HG03175 (cell line): ENCODE results near the gene TMEM229B.

Experiments
- ATAC-seq: cut with Tn5 transposase; IDR thresholded peaks from one replicate; pipeline ENCODE4 v1.9.1; 2021; ENCODE audit warnings: mild to moderate bottlenecking, moderate library complexity; ENCODE audit not compliant: unreplicated experiment

TMEM229B gene

DNA sequence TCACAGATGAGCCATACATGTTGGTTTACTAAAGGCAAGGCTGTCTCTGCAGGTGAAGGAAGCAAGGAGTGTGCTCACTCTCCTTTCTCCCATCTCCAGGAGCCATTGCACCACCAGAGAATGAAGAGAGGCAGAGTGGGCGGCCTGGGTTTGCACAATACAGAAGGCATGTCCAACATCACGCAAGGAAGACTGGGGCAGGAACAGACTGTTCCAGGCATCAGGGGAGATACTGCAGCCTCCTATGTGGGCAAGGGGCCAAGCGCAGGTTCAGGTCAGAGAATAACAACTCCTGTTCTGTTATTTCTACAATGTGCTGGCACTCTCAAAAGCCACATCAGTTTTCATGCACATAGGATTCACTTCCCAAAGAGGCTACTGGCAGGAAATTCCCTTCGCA lies 1.7 kb upstream of the TMEM229B start:
- no peak for ATAC-seq

- no peak for ATAC-seq
Observed at GRCh38 chr14:67487332-67487731, 1.2 kb downstream of the TMEM229B start.

DNA sequence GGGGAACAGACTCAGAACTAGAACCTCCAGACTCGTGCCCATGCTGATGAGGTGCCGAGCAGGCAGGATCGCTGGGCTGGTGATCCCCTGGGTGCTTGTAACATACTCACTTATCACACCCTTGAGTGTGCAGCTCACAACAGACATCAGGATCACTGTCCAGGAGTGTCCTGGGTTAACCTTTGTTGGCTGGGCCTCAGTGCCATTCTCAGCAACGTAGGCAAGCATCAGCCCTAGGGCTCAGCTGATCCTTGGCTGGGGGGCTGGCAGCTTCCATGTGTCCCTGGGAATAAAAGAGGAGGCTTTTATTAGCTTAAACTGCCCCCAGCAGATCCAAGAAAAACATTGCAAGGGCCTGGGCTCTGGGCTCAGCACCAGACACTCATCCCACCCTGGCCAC lies 1.6 kb downstream of the TMEM229B start:
- ATAC-seq = no peak

GRCh38 chr14:67485501-67486095 lies 2.9 kb downstream of the TMEM229B start:
- no peak for ATAC-seq

DNA sequence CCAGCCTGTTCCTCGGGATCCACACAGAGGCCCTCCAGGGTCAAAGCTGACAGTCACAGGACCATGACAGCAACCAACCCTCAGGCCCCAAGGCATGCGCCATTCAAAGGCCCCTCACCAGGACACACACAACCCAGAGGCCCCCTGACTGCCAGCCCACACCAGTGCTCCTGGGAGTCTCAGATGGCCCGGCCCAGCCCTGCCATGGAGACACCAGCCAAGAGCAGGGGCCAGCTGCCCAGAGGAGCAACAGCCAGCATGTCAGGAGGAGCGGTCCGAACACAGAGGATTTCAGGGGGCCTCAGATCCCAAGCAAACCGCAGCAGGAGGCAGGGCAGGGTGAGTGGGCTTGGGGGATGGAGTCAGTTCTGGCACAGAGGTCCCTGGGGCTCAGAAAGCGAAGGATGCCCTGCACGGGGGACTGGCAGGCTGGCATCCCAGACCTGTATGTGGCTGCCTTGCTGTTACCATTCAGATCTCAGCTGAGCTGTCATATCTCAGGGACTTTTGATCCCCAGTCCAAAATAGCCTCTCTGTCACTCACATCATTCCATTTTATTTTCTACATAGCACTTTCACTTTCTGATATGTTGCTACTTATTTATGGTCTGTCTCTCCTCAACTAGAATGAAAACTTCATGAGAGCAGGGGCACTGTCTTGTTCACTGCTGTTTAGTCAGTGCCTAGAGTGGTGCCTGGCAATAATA lies 4.8 kb downstream of the TMEM229B start:
- no peak for ATAC-seq

- ATAC-seq = no peak
Observed at GRCh38 chr14:67482231-67483164, 6.0 kb downstream of the TMEM229B start.

GRCh38 chr14:67480011-67480410 lies 8.5 kb downstream of the TMEM229B start:
- no peak for ATAC-seq

DNA sequence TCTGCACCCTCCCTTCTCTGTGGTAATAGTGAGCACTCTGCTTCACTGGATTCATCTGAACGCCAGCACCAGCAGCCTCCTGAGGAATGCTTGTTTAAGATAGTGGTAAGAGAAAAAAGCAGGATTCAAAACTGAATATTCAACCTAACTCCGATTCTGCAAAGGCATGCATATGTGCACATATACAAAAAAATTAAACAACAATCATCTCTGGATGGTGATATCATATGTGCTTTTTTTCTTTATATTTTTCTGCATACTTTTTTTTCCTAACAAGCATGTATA lies 9.8 kb downstream of the TMEM229B start:
- no peak for ATAC-seq

DNA sequence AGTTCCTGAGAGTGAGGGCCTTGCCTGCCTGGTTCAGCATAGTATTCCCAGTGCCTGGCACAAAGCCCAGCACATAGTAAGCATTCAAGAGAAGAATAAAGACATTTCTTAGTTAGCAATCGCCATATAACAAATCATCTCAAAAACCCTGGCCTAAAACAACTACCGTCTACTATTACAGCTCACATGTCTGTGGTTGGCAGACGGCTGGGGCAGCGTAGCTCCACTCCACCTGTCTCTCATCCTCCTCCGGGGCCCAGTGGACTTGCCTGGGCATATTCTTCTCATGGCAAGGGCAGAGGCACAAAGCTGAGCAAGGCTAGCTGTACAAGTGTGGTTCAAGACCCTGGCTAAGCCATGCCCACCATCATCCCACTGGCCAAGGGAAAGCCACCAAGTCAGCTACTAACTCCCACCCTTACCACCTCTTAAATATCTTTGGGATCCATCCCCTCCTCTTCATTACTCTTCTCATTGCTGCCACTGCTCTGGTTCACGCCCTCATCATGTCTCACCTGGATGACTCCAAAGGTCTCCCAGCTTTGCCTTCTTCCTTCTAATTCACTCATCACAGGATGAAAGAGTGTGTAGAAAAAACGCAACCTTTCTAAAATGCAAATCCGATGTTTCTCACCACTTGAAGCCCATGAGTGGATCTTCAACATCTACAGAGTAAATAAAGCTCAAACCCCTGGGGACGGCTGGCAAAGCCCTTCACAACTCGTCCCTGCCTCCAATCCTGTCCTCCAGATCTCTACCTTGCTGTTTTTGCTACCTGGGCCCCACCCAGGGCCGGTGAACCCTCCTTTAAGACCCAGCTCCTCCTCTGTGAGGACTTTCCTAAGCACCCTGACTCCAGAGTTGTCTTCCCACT lies 10.4 kb downstream of the TMEM229B start:
- ATAC-seq = no peak

GRCh38 chr14:67474366-67474765 lies 14.2 kb downstream of the TMEM229B start:
- ATAC-seq = no peak

- no peak for ATAC-seq
Observed at GRCh38 chr14:67473290-67474082, 15.0 kb downstream of the TMEM229B start.

- ATAC-seq = no peak
Observed at GRCh38 chr14:67472726-67473125, 15.8 kb downstream of the TMEM229B start.

DNA sequence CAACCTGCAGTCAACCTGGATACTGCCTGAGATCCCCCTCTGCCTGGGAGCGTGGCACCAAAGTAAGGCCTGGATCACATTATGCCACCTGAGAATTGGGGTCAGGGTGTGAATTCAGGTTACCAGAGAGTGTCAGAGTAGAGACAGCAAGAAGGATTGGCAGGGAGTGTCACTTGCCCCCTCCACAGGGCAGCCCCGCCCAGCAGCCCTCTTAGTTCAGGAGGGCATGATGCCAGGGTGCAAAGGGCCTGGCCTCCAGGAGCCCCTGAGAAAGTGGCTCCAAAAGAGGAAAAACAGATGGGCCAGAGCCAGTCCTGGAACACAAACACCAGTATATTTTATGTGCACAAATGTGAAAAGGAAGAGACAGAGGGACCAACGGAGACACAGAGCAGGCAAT lies 18.6 kb downstream of the TMEM229B start:
- no peak for ATAC-seq

- no peak for ATAC-seq
Observed at GRCh38 chr14:67468378-67468730, 20.2 kb downstream of the TMEM229B start.

GRCh38 chr14:67467134-67467533 lies 21.4 kb downstream of the TMEM229B start:
- no peak for ATAC-seq

DNA sequence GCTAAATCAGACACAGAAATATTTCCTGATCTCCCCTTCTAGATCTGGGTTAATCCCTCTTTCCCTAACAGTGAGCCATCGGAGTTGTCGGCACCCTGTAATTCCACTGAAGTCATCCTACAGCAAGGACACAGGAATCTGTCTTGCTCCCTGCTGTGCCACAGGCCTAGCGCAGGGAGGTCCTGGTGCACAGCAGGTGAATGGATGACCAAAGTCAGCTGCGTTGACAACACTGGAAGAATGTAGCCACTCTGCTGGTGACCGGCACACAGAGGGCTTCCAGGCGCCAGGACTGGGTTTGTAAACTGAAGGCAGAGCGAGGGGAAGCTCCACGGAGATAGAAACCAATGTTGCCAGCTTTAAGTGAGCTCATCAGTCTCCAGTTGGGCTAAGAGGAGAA lies 23.6 kb downstream of the TMEM229B start:
- no peak for ATAC-seq

DNA sequence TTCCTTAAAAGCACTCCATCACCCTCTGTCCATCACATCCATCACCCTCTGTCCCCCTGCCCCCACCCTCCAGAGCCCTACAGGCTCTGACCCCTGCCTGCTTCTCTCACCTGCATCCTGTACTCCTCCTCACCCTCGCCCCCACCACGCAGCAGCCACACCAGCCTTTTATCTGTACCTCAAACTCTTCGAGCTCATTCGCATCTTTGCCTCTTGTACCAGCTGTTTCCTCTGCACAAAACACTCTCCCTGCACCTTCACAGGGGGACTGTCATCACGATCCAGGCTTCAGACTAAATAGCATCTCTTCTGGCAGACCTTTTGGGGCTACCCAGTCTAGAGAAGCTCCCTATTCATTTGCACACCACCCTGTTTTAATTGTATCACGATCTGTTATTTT lies 24.1 kb downstream of the TMEM229B start:
- no peak for ATAC-seq

DNA sequence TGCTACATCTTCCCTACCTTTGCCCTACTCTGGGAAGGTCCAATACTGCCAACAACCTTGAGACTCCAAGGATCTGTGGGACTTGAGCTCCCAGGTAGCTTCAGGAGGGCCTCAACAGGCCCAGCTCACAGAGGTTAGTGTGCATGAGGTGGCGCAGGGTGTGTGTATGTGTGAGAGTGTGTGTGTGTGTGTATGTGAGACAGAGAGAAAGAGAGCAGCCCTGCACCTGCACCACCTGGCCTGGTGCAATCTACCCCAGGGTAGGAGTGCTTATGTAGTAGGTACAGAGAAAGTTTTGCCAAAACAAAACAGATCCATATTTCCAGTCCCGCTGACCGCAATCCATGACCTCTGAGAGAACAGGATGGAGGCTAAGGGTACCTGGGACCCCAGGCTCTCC lies 24.6 kb downstream of the TMEM229B start:
- no peak for ATAC-seq

- no peak for ATAC-seq
Observed at GRCh38 chr14:67461996-67462395, 26.5 kb downstream of the TMEM229B start.

DNA sequence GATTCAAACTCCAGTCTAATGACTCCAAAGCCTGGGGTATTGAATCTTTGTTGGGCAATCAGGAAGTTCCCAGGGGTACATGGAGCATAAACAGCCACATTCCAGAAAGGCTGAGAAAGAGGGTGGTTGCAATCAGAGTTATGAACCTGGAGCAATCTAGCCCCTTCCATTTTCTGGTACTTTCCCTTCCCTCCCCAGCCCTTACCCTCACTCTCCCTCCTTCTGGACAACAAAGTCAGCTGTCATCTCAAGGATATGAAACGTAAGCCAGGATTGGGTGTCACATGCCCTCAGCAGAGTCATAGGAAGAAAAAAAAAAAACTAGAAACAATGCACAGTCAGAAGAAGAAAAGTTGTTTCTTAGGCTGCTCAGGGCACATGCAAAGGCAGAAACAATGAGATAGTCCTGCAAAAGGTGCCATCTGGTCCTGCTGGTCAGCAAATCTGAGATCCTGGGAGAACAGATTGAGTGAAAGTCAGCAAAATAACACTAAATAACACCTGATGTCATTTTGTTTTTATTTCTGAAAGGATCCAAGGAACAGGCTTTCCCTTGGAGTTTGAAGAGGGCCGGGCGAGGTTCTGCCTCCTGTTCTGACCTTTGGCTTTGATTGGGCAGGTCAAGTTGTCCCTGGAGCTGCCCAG lies 27.1 kb downstream of the TMEM229B start:
- no peak for ATAC-seq
